MM.1S (cell line): Measurements from ENCODE around the gene TOGARAM1.

Experiments used
- DNase-seq: peaks from one replicate; pipeline ENCODE4 v3.0.0-alpha.2; 2015
- H2AFZ ChIP-seq: fragments of 300-600 bp; sonication (generic); 2 replicates; pipeline ENCODE4 v1.6.0; 2016; ENCODE audit warnings: antibody characterized with exemption, low read length
- H3F3A ChIP-seq: fragments of 300-600 bp; sonication (generic); 2 replicates; pipeline ENCODE4 v1.6.1; 2016; ENCODE audit warnings: mild to moderate bottlenecking, antibody characterized with exemption, low read length, moderate library complexity, mixed read lengths; ENCODE audit not compliant: insufficient read depth
- H3K27ac ChIP-seq: fragments of 300-600 bp; sonication (generic); 2 replicates; pipeline ENCODE4 v1.5.1; 2016; ENCODE audit warnings: mild to moderate bottlenecking, low read length
- H3K27me3 ChIP-seq: fragments of 300-600 bp; sonication (generic); replicated peaks from 2 replicates; pipeline ENCODE4 v1.6.0; 2016; ENCODE audit warnings: low read length; ENCODE audit not compliant: insufficient read depth
- H3K36me3 ChIP-seq: fragments of 300-600 bp; sonication (generic); replicated peaks from 2 replicates; pipeline ENCODE4 v1.6.1; 2016; ENCODE audit warnings: mild to moderate bottlenecking, low read length, mixed read lengths; ENCODE audit not compliant: insufficient read depth
- H3K4me1 ChIP-seq: fragments of 300-600 bp; sonication (generic); 2 replicates; pipeline ENCODE4 v1.6.1; 2016; ENCODE audit warnings: low read length, mixed read lengths
- H3K4me2 ChIP-seq: fragments of 300-600 bp; sonication (generic); 2 replicates; pipeline ENCODE4 v1.6.0; 2016; ENCODE audit warnings: low read depth, low read length
- H3K4me3 ChIP-seq: fragments of 300-600 bp; sonication (generic); 2 replicates; pipeline ENCODE4 v1.5.1; 2016; ENCODE audit warnings: low read length, mixed read lengths
- H3K79me2 ChIP-seq: fragments of 300-600 bp; sonication (generic); 2 replicates; pipeline ENCODE4 v1.6.1; 2016; ENCODE audit warnings: mixed run types, low read length, mixed read lengths
- H3K9ac ChIP-seq: fragments of 300-600 bp; sonication (generic); 2 replicates; pipeline ENCODE4 v1.6.1; 2016; ENCODE audit warnings: low read length, mixed read lengths
- H3K9me2 ChIP-seq: fragments of 300-600 bp; sonication (generic); replicated peaks from 2 replicates; pipeline ENCODE4 v1.6.1; 2016; ENCODE audit warnings: mild to moderate bottlenecking, low read length, mixed read lengths; ENCODE audit not compliant: insufficient read depth
- H3K9me3 ChIP-seq: fragments of 300-600 bp; sonication (generic); replicated peaks from 2 replicates; pipeline ENCODE4 v1.6.1; 2016; ENCODE audit warnings: mild to moderate bottlenecking, low read length, mixed read lengths; ENCODE audit not compliant: insufficient read depth
- H4K20me1 ChIP-seq: fragments of 300-600 bp; sonication (generic); 2 replicates; pipeline ENCODE4 v1.6.1; 2016; ENCODE audit warnings: mild to moderate bottlenecking, low read length, moderate library complexity, mixed read lengths; ENCODE audit not compliant: insufficient read depth
- CTCF ChIP-seq: fragments of 300-600 bp; sonication (generic); IDR thresholded peaks from 2 replicates; pipeline ENCODE4 v1.5.1; 2016; ENCODE audit warnings: antibody characterized with exemption, low read length, mixed read lengths
- EZH2 ChIP-seq: fragments of 300-600 bp; sonication (generic); optimal IDR thresholded peaks from 2 replicates; pipeline ENCODE3; 2017; ENCODE audit warnings: low read depth, mild to moderate bottlenecking, antibody characterized with exemption, low read length, mixed read lengths
- EZH2phosphoT487 ChIP-seq: fragments of 300-600 bp; sonication (generic); IDR thresholded peaks from 2 replicates; pipeline ENCODE4 v1.6.1; 2018; ENCODE audit warnings: antibody characterized with exemption, low read length

Gene TOGARAM1

GRCh38 chr14:45066667-45067066 lies 104.7 kb downstream of the TOGARAM1 start:
- TF ChIP-seq EZH2phosphoT487: no peak
- Histone ChIP-seq H3K79me2 (no peaks in the 10 kb centered on the region), H3K27me3 (no peaks in the 10 kb centered on the region), H3F3A (no peaks in the 10 kb centered on the region), H3K4me1 (no peaks in the 10 kb centered on the region), H3K9me3 (no peaks in the 10 kb centered on the region), H3K9me2 (no peaks in the 10 kb centered on the region), H3K4me3 (no peak overlapping the region), H3K27ac (no peak overlapping the region), H3K36me3 (no peaks in the 10 kb centered on the region), H3K9ac (no peak overlapping the region), H3K4me2 (no peak overlapping the region), H4K20me1 (no peaks in the 10 kb centered on the region), H2AFZ (no peak overlapping the region)
- no peak for DNase-seq

- Histone ChIP-seq H3K27ac (no peak overlapping the region), H3F3A (no peaks in the 10 kb centered on the region), H3K27me3 (no peaks in the 10 kb centered on the region), H4K20me1 (no peaks in the 10 kb centered on the region), H3K4me3 (peak overlapping the region; percentile 36; the same call in 1 of the 2 replicates), H3K4me1 (no peaks in the 10 kb centered on the region), H3K4me2 (peak overlapping the region; percentile 52), H3K36me3 (no peaks in the 10 kb centered on the region), H3K9ac (peak overlapping the region; percentile 23; the same call in 1 of the 2 replicates), H3K9me2 (no peaks in the 10 kb centered on the region), H2AFZ (0 out of 2 replicates have a peak overlapping the region, but pooled peaks have one; percentile 27), H3K9me3 (no peaks in the 10 kb centered on the region), H3K79me2 (no peaks in the 10 kb centered on the region)
- no peak for TF ChIP-seq EZH2
- no peak for TF ChIP-seq CTCF
- TF ChIP-seq EZH2phosphoT487: no peak
- peak; percentile 22 for DNase-seq
Measured at GRCh38 chr14:45068396-45068795, 106.4 kb downstream of the TOGARAM1 start.

- no peak overlapping the region for H2AFZ ChIP-seq
- H3K9me3 ChIP-seq: no peaks in the 10 kb centered on the region
- no peak overlapping the region for H3K4me2 ChIP-seq
- no peaks in the 10 kb centered on the region for H3K4me1 ChIP-seq
- H3K27me3 ChIP-seq: no peaks in the 10 kb centered on the region
- TF ChIP-seq CTCF (no peak), EZH2phosphoT487 (no peak), EZH2 (no peak)
- H4K20me1 ChIP-seq: no peaks in the 10 kb centered on the region
- H3K36me3 ChIP-seq: no peaks in the 10 kb centered on the region
- H3K9me2 ChIP-seq: no peaks in the 10 kb centered on the region
- no peak for DNase-seq
- H3K79me2 ChIP-seq: no peaks in the 10 kb centered on the region
- H3K9ac ChIP-seq: no peak overlapping the region
- H3K4me3 ChIP-seq: no peak overlapping the region
- H3F3A ChIP-seq: no peaks in the 10 kb centered on the region
- H3K27ac ChIP-seq: no peak overlapping the region
Measured at GRCh38 chr14:45070215-45070614, 108.2 kb downstream of the TOGARAM1 start.

- no peaks in the 10 kb centered on the region for H3K36me3 ChIP-seq
- no peaks in the 10 kb centered on the region for H3K27me3 ChIP-seq
- TF ChIP-seq EZH2phosphoT487: no peak
- TF ChIP-seq EZH2: no peak
- no peak for TF ChIP-seq CTCF
- no peak overlapping the region for H3K9ac ChIP-seq
- H3K4me1 ChIP-seq: no peaks in the 10 kb centered on the region
- no peaks in the 10 kb centered on the region for H3K79me2 ChIP-seq
- H3F3A ChIP-seq: no peaks in the 10 kb centered on the region
- H3K4me3 ChIP-seq: no peak overlapping the region
- H3K4me2 ChIP-seq: no peak overlapping the region
- H2AFZ ChIP-seq: no peak overlapping the region
- H3K9me3 ChIP-seq: no peaks in the 10 kb centered on the region
- no peaks in the 10 kb centered on the region for H4K20me1 ChIP-seq
- DNase-seq: no peak
- no peaks in the 10 kb centered on the region for H3K9me2 ChIP-seq
- H3K27ac ChIP-seq: no peak overlapping the region
Measured at GRCh38 chr14:45072126-45072525, 110.1 kb downstream of the TOGARAM1 start.
